GM21619 (cell line): ENCODE measurements around the gene ADGRB2.

Experiments
- ATAC-seq: cut with Tn5 transposase; IDR thresholded peaks from one replicate; pipeline ENCODE4 v1.9.1; 2021; ENCODE audit not compliant: unreplicated experiment

ADGRB2 gene

DNA sequence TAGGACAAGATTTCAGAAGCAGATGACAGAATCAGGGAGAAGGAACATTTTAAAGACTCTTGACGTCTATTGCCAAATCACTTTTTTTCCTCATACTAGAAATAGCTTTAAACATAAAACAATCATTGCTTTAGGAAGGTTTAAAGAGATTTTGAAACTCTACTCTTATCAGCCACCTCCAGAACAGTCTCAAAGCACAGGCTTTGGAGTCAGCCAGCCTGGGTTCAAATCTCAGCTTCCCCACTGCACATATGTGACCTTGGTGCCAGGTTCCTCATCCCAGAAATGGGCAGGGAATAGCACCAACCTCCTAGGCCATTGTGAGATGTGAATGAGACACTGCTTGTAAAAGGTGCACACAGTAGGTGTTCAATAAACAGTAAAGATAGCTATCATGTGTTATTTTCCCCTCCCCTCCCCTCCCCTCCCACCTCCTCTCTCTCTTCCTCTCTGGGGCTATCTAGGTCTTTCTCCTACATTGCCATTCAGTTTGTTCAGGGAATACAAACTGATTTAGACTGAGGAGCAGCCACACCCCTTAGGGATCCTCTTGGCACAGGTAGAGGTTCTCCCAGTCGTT, 31.0 kb upstream of the ADGRB2 start:
- no peak for ATAC-seq

DNA sequence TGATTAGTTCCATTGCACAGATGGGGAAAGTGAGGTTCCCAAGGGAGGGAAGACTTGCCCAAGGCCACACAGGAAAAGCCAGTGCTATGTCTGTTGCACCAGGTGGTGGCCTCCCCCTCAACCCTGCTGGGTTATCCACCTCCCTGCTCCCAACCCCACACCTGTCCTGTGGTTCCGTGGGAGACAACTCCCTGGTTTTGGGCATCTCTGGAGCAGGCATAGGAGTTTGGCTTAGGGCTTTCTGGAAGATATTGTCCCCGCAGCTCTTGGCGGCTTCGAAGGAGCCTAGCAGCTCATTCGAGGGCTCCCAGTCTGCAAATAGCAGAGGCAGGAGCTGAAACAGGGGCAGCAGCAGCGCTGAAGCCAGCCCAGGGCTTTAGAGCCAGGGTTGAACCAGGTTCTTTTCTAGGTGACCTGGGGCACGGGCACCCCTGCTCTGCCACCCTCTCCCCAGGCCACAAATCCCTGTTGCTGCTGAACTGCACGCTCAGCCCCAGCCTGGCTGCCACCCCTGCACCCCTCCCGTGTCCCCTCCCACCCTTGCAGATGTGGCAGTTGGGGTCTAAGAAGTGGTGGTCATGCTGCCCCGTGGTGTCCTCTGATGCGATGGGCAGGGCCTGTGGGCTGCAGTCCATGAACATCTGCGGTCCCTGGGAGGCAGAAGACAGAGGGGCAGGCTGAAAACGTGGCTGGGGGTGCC, 29.6 kb upstream of the ADGRB2 start:
- ATAC-seq = no peak

DNA sequence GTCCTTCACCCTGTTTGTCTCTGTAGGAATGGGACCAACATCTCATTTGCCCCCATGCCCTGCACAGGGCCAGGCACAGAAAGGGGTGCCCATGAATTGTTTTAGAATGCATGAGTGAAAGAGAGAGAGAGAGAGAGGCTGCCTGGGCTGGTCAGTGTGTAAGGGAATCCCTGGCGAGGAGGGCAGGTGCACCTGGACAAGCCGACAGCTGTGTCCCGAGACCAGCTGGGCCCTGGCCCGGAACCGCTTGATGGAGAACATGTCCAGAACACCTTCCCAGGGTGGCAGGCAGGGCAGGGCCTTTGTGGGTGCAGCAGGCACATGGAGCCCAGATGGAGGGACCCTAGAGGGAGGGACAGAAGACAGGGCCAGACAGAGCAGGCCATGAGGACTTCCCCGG, 28.9 kb upstream of the ADGRB2 start:
- no peak for ATAC-seq

DNA sequence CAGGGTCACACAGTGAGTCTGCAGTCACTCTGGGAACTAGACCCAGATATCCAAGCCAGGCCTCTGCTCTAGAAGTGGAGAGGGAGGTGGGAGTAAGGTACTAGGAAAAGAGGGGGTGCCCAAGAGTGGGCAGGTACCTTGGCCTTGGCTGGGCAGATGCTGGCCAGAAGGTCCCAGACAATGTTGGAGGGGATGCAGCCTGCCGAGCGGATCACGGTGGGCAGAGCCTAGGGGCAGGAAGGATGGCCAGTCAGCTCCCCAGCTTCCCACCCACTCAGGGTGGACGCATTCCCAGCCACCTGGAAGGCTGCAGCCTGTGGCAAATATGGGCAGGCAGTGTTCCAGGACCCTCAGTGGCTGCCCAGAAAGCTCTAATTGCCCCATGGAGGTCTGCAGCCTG, 28.4 kb upstream of the ADGRB2 start:
- ATAC-seq = no peak

DNA sequence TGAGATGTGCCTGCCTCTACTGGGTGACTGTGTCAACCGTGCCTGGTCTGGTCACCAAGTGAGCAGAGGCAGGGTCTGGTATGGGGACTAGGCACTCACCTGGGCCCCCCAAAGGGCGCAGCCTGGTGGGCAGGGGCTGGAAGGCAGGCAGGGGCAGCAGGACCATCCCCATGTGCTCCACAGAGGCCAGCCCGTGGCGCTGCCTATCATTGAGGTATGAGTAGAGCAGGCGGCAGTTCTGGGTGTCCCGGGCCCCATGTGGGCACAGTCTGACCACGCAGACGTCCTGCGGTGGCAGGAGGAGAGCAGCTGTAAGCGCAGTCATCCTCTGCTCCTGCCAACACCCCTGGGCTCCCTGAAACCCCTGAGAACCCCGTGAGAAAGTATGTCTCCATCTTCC, 28.0 kb upstream of the ADGRB2 start:
- no peak for ATAC-seq

DNA sequence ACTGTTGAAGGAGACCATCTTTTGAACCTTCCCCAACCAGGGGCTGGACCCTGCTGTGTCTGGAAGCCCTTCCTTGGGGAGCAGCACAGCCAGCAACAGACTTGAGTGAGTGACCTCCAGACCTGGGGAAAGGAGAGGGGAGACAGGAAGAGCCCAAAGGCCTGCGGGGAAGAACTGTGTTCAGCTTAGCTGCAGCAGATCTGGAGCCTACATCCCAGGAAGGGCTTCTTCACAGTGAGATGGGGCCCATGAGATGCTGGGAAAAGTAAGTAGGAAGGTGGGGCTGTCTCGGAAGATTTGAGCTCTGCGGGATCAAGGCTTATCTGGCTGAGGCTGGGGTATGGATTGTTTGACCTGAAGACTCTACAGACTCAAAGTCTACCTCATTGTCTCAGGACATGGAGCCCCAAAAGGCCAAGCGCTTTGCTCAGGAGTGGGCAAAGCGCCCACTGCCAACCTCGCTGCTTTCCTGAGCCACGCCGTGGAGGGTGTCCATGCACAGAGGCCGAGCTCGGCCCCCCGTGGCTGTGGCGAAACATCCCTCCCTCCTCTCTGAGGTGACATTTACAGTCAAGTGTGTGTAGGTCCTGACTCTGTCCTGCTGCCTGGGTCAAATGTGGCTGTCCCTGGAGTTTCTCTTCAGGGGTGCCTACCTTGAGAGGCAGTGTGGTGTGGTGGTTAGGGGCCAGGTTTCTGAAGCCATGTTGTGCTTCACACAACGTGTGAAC, 27.2 kb upstream of the ADGRB2 start:
- no peak for ATAC-seq

DNA sequence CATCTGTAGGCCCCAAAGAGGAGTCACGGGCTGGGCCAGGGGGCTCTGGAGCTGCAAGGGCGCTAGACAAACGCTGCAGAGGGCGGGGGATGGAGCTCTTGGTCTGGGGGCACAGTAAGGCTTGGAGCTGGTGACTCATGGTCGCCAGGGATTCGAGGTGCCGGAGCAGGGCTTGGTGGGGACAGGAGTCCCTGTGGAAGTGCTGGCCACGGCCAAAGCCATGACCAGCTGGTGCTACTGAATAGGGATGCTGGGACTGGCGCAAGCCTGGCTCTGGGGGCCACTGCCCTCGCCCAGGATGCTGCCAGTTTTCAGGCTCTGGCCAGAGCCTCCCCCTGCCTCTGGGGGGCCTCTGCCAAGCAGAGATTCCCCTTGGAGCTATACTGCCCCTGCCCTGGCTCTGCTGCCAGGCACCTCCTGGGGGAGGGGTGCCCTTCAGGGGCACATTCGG, 26.5 kb upstream of the ADGRB2 start:
- ATAC-seq = no peak

DNA sequence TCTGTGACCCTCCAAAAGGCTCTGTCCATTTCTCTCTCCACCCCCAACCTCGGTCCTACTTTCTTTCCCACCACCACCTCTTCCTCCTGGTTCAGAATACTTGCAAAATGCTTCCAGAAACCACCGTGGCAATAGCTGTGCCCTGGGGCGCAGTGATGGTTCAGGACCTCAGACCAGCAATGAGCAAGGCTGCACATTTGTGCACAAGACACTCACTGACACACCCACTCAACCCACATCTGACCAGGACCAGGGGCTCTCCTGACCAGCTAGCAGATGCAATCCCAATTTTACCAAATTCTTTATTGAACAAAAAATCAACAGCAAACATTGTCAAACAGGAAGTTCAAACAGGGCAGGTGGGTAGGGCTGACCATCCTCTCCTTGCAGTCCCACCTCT, 26.0 kb upstream of the ADGRB2 start:
- ATAC-seq = no peak

DNA sequence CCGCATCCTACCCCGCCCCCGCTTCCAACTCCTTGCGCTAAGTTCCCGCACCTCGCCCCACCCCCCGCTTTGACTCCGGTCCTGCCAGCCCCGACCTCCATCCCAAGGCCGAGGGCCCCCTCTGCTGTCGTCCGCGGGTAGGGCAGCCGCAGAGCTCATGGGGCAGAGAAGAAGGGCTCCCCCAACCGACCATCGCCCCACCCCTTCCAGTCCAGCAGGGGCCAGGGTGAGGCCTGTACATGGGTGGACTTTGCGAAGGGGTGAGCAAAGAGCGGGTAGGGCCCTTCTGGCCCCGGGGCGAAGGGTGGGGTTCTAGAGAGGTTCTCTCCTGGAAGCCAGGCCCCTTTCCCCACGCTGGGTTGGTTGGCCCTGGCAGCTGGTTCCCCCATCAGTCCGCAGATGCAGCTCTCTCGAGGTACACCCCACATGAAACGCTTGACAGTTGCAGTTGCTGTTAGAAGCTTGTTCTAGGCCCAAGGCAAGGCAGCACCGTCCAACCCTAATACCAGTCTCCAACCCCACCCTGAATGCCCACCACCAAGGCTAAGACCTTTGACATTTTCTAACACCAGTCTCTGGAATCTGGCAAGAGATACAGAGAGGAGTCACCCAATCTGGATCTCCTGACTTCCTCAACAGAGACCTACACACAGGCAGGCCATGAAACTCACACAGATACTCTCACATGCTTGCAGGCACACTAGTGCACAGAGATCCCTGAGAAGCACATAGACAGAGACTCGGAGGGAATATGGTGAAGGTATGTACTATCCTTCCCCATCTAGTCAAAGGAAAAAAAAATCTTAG, 25.3 kb upstream of the ADGRB2 start:
- ATAC-seq = peak; percentile 49

DNA sequence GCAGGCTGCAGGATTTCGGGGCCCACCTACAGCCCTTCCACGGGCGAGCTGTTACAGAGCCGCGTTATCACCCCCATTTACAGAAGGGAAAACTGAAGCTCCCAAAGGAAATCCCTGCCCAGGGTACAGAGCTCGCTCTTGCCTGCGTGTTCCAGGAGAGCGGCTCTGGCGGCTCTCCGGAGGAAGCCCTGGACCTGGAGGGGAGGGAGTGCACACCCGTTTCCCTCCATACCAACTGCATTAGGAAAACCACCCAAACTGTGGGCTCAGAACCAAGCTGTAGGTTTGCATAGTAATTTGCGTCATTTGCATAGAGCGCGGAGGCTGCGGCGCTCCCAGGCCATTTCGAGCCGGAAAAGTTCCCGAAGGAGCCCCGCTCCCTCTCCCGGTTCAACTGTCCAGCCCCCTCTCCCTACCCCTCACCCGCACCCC, 24.7 kb upstream of the ADGRB2 start:
- peak; percentile 9 for ATAC-seq

DNA sequence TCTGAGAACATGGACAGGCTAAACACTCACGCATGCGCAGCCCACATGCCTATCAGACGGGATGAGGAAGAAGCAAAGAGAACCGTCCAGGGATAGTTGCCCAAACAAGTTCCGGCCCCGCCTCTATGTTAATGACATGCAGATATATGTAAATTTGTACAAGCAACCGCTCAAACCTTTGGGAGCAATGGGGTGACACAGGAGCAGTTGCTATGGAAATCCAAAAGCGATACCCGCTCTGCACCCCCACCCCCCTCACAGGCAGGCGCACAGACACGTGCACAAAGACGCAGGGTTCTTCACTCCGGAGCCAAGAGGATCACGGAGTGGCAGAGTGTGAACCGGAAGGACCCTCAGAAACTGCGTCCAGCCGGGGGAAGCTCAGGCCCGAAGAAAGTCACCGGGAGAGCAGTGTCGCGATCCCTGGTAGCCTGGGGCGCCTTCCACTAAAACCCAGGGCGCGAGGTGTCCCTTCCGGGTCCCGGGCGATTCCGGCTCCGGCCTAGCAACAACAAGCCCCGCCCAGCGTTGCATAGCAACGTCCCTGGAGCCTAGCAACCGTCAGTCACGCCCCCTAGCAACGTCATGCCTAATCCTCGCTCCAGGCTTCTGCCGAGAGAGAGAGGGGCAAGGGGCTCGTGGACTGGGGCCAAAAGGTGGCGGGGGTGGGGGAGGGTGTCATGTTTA, 24.1 kb upstream of the ADGRB2 start:
- ATAC-seq = no peak

DNA sequence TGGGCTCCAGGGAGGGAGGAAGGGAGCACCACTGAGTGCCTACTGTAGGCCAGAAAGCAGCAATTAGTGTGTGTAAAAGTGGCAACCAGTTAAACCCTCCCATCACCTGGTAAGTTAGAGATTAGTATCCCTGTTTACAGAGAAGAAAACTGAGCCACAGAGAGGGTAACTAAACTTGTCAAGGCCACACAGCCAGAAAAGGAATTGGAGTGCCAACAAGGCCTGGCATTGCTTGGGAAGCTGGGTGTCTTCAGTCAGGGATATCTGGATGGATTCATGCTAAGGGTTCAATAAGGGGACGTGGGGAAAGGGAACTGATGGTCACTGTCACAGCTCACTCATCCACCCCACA, 23.6 kb upstream of the ADGRB2 start:
- no peak for ATAC-seq

DNA sequence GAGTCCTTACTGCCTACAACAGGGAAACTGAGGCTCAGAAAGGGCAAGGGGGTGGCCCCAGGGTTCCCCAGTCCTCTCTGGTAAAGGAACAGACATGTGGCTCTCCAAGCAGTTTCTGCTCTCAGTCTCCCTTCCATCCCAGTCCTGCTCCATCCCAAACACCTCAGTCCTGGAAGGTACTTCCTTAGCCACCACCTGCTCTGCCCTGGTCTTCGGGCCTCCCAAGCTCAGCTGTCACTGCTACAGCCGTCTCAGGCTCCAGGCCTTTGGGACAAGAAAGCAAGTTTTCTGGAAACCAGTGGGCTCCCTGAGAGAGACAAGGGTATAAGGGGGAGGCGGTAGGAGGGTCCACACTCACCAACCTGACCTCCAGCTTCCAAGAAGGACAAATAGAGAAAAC, 23.1 kb upstream of the ADGRB2 start:
- no peak for ATAC-seq

DNA sequence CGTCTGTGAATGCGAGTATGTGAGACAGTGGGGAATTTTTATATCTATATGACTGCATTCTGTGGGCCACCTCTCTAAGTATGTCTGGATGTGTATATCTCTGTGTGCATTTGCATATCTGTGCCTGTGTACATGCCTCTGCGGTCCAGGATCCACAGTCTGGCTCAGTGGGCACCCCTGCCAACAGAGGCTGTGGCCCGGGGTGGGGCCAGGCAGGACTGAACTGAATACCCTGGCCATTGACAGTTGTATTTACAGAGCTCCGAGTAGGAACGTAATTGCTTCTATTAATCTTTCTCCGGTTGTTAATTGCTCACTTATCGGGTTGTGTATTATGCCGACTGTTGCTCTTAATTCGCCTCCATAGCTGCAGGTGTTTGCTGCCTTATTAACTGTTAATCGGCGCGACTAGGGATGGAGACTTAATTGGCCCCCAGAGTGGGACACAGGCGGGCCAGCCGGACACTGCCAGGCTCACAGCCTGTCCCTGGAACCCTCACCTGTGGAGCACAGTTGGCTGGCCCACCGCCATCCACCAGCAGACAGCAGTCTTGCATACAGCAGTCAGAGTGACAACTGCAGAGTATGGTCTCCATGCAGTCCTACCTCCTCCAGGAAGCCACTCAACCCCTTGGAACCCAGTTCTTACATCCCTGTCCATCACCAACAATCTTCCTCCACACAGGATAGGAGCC, 22.4 kb upstream of the ADGRB2 start:
- no peak for ATAC-seq

DNA sequence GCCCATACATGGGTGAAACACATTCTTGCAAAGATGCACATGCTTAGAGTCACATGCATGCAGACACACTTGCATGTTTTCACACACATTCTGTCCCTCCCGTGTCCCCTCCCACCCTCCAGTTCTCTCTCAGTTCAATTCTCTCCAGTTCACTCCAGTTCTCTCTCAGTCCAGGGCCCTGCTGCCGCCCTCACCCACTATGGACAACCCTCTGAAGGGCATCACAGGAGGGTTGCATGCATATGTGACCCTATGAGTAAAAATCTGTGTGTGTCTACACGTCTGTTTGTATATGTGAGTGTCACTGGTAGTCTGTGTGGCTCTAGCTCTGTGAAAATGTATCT, 21.8 kb upstream of the ADGRB2 start:
- no peak for ATAC-seq

DNA sequence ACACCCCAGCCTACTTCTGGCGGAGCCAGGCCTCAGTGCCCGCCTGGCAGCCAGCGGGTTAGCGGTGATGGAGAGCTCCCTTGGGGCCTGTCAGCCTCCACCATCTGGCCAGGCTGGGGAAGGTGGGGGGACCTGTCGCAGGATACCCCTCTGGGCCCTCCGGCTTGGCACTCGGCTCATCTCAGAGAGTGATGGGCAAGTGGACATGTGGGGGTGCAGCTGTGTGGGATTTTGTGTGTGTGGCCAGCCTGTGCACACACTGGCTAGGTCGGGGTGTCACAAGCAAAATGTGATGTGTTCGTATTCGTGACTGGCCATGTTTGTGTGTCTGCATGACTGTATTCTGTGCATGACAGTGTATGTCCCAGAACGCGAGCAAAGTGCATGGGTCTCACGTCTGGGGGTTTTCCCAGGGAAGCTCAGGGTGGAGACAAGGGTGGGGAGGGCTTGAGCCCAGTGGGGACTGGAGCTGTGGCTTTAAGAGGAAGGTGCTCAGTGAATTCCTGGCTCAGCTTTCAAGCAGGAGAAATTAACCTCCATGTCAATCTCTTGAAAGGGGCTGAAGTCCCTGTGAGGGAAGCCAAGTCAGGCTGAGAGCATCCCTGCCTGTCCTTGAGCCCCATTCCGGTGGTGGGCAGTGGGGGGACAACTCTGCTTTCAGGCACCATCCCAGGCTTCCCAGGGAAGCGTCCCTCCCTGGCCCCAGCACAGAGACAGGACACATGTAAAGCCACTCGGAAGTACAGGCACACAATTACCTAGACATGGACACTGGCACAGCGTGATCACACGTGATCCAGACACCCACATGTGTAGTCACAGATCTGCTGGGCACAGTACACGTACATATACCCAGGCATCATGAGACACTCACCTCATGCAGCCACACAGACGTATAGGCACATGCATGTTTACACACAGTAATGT, 21.1 kb upstream of the ADGRB2 start:
- ATAC-seq = no peak

DNA sequence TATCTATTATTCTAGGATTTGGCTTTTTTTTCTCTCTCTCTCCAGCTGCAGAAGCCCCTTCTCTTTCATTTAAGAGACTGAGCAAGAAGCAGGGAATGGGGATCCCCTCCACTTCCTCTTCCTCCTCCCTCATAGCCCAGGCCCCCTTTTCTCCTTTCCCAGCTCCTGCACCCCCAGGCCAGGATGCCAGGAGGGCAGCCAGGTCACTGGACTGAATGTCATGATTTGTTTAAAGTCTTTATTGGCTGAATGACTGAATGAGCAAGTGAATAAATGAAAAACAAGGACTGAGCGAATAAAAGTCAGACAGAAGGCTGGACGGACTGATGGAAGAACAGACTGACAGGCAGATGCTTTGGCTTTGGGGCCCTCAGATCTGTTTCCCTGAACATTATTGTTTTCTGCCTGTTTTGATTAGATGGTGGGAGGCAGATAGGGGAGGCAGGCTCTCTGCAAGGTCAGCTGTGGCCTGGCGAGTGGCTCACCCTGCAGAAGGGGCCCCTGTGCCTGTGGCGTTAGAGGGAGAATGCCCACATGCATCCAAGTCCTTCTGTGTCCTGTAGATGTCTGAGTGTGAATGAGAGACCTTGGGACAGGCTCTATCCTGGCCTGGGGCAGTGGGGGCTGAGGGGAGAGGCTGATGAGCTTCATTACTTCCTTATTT, 20.3 kb upstream of the ADGRB2 start:
- no peak for ATAC-seq

DNA sequence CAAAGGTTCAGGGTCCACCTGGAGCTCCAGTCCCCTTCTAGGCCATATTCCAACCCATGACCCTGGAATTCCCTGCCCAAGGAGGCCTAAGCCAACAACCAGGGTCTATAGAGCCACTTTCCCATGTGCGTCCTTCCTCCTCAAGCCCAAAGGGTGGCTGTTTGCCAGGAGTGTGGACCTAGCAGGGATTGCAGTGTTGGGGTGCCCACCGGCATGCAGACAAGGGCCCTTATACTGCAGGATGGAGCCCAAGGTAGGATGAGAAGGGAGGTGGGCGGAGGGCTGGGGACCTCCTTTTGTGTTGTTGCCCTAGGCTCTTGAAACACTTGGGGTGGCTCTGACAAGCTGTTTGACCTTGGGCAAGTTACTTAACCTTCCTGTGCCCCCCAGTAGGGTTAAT, 19.7 kb upstream of the ADGRB2 start:
- no peak for ATAC-seq
